ENCODE measurements around the gene TJP2.

The TJP2 gene

GRCh38 chr9:69276775-69277174, 102.7 kb downstream of the TJP2 start:
- no peak for TF ChIP-seq CTCF (IDR thresholded peaks at IDR 0.05; ENCODE audit: insufficient read depth, missing control alignments)
- FAIRE-seq, result no peak

GRCh38 chr9:69279084-69279731, 105.1 kb downstream of the TJP2 start:
- DNase-seq (ENCODE audit: insufficient read length, low spot score) (no peak), FAIRE-seq (no peak)
- no peak for TF ChIP-seq CTCF (IDR thresholded peaks at IDR 0.05; ENCODE audit: insufficient read depth, missing control alignments)

More at GRCh38 chr9:69276775-69277174, 102.7 kb downstream of the TJP2 start:
- no peak for DNase-seq (ENCODE audit: insufficient read length, low spot score)

GRCh38 chr9:69279733-69280132, 105.7 kb downstream of the TJP2 start:
- FAIRE-seq, result no peak
- DNase-seq (ENCODE audit: insufficient read length, low spot score), result no peak
- no peak for TF ChIP-seq CTCF (IDR thresholded peaks at IDR 0.05; ENCODE audit: insufficient read depth, missing control alignments)

- DNase-seq (ENCODE audit: insufficient read length, low spot score) (no peak), FAIRE-seq (no peak)
- no peak for TF ChIP-seq CTCF (IDR thresholded peaks at IDR 0.05; ENCODE audit: insufficient read depth, missing control alignments)
Measured at GRCh38 chr9:69283003-69283402, 108.9 kb downstream of the TJP2 start.

GRCh38 chr9:69292078-69292477, 118.0 kb downstream of the TJP2 start:
- no peak for FAIRE-seq
- no peak for TF ChIP-seq CTCF (IDR thresholded peaks at IDR 0.05; ENCODE audit: insufficient read depth, missing control alignments)
- DNase-seq (ENCODE audit: insufficient read length, low spot score), result no peak

- DNase-seq (ENCODE audit: insufficient read length, low spot score), result no peak
- FAIRE-seq, result no peak
Measured at GRCh38 chr9:69293156-69293555, 119.1 kb downstream of the TJP2 start.

More at GRCh38 chr9:69293156-69293555, 119.1 kb downstream of the TJP2 start:
- TF ChIP-seq CTCF (IDR thresholded peaks at IDR 0.05; ENCODE audit: insufficient read depth, missing control alignments), result no peak

Measured in D721Med (cell line).